GM19395 (cell line): ENCODE data around the gene HERPUD2.
"Not testable (repeated sequence)": the region's sequence is repeated elsewhere in the genome, so short reads cannot be mapped to it uniquely, and the experiment has no call there.

Experiments
- ATAC-seq: cut with Tn5 transposase; IDR thresholded peaks from one replicate; pipeline ENCODE4 v1.9.1; 2021; ENCODE audit warnings: mild to moderate bottlenecking, moderate library complexity; ENCODE audit not compliant: unreplicated experiment

Gene HERPUD2

GRCh38 chr7:35716038-35716803 lies 21.3 kb upstream of the HERPUD2 start:
- no peak for ATAC-seq

GRCh38 chr7:35714862-35715261 lies 19.9 kb upstream of the HERPUD2 start:
- ATAC-seq: no peak

GRCh38 chr7:35714407-35714806 lies 19.5 kb upstream of the HERPUD2 start:
- ATAC-seq: no peak

GRCh38 chr7:35712563-35713226 lies 17.8 kb upstream of the HERPUD2 start:
- ATAC-seq: no peak

- ATAC-seq: no peak
Measured at GRCh38 chr7:35707422-35707821, 12.5 kb upstream of the HERPUD2 start.

GRCh38 chr7:35705932-35706461 lies 11.1 kb upstream of the HERPUD2 start:
- ATAC-seq: no peak

GRCh38 chr7:35704261-35704660 lies 9.3 kb upstream of the HERPUD2 start:
- no peak for ATAC-seq

- ATAC-seq: no peak
Measured at GRCh38 chr7:35702541-35702940, 7.6 kb upstream of the HERPUD2 start.

GRCh38 chr7:35701287-35701900 lies 6.5 kb upstream of the HERPUD2 start:
- no peak for ATAC-seq

GRCh38 chr7:35700865-35701264 lies 5.9 kb upstream of the HERPUD2 start:
- no peak for ATAC-seq

- no peak for ATAC-seq
Measured at GRCh38 chr7:35700333-35700732, 5.4 kb upstream of the HERPUD2 start.

- no peak for ATAC-seq
Measured at GRCh38 chr7:35699796-35700305, 4.9 kb upstream of the HERPUD2 start.

- ATAC-seq: not testable (repeated sequence)
Measured at GRCh38 chr7:35698382-35698781, 3.4 kb upstream of the HERPUD2 start.

- ATAC-seq: no peak
Measured at GRCh38 chr7:35697414-35698175, 2.7 kb upstream of the HERPUD2 start.

- ATAC-seq: no peak
Measured at GRCh38 chr7:35695987-35696386, 1.1 kb upstream of the HERPUD2 start.

GRCh38 chr7:35695473-35695850 lies 527 bp upstream of the HERPUD2 start:
- ATAC-seq: peak; percentile 2

- ATAC-seq: peak; percentile 23
Measured at GRCh38 chr7:35694161-35694783, 663 bp downstream of the HERPUD2 start.

- ATAC-seq: peak; percentile 24
Measured at GRCh38 chr7:35691827-35692307, 3.1 kb downstream of the HERPUD2 start.

GRCh38 chr7:35691366-35691765 lies 3.6 kb downstream of the HERPUD2 start:
- no peak for ATAC-seq

- ATAC-seq: not testable (repeated sequence)
Measured at GRCh38 chr7:35690614-35691013, 4.3 kb downstream of the HERPUD2 start.
